A549 (cell line): ENCODE data around the gene POLD2. TPM values are rescaled to one million over a fixed set of nuclear protein-coding genes. Genes with fewer than 3 reads are reported as not detected.
A peak's percentile ranks its signal among the peaks of the same experiment; 100 is the strongest.
"Not testable (repeated sequence)": the region's sequence is repeated elsewhere in the genome, so short reads cannot be mapped to it uniquely, and the experiment has no call there.

ENCODE experiments used
- ATAC-seq, 2 experiments: fragments of 200-7000 bp in 1 of 2; fragments of >200 bp in 1 of 2; cut with Nextera tagmentation in 1 of 2; cut with Tn5 transposase in 1 of 2; 3 replicates each; pipeline versions ENCODE4 v1.8.0 to v1.9.1; 2018 to 2020; ENCODE audit warnings: mild to moderate bottlenecking in 1 of 2, moderate library complexity in 1 of 2
- CTCF ChIA-PET: fragments of 300-600 bp; sonication (Branson Sonifier 250); formaldehyde crosslinking; extraction: SDS; loops from one replicate; lab custom pipeline; 2021; ENCODE audit warnings: antibody characterized with exemption, inconsistent platforms; lab: Yijun Ruan, JAX
- POLR2A ChIA-PET: fragments of 350-600 bp; formaldehyde crosslinking; extraction: SDS; loops from one replicate; lab custom pipeline; 2021; ENCODE audit warnings: antibody characterized with exemption, inconsistent platforms; lab: Yijun Ruan, JAX
- DNase-seq, 2 experiments: peaks; one replicate each; pipeline versions ENCODE4 v3.0.0 to v3.0.0-alpha.2; 2011 to 2016; ENCODE audit warnings: low read depth in 1 of 2, low spot score in 1 of 2
- FAIRE-seq: peaks from 2 replicates; lab custom pipeline; 2011; peaks lifted over from hg19 to GRCh38; lab: Jason Lieb, UNC
- H3K27ac ChIP-seq, 2 experiments: fragments of >200 bp; sonication (Bioruptor Twin); formaldehyde crosslinking; 3 replicates each; pipeline ENCODE4 v1.5.1; 2016 to 2017
- H3K4me1 ChIP-seq: fragments of >200 bp; sonication (Bioruptor Twin); formaldehyde crosslinking; 3 replicates; pipeline ENCODE4 v1.6.1; 2016
- H3K4me2 ChIP-seq: fragments of >200 bp; sonication (Bioruptor Twin); formaldehyde crosslinking; 3 replicates; pipeline ENCODE4 v1.6.1; 2016
- H3K4me3 ChIP-seq: fragments of >200 bp; sonication (Bioruptor Twin); formaldehyde crosslinking; 3 replicates; pipeline ENCODE4 v1.5.1; 2016
- H3K9me3 ChIP-seq: fragments of >200 bp; sonication (Bioruptor Twin); formaldehyde crosslinking; 3 replicates; pipeline ENCODE4 v1.6.1; 2016
- ATOH8 ChIP-seq: fragments of 250-450 bp; sonication (Bioruptor Pico); IDR thresholded peaks from 2 replicates; pipeline ENCODE4 v1.5.0; 2020; ENCODE audit warnings: low read depth, mild to moderate bottlenecking, moderate library complexity
- BCL3 ChIP-seq: fragments of >200 bp; sonication (Bioruptor Twin); formaldehyde crosslinking; IDR thresholded peaks from 3 replicates; pipeline ENCODE4 v1.6.1; 2016
- CEBPB ChIP-seq, 2 experiments: fragments of >200 bp in 1 of 2; sonication (Bioruptor Twin) in 1 of 2; formaldehyde crosslinking in 1 of 2; IDR thresholded peaks; 2 replicates each; pipeline ENCODE4 v1.6.1; 2012 to 2016
- CTCF ChIP-seq: fragments of >200 bp; sonication (Bioruptor Twin); formaldehyde crosslinking; IDR thresholded peaks from 3 replicates; pipeline ENCODE4 v1.5.1; 2016
- EHF ChIP-seq: fragments of 250-450 bp; sonication (Bioruptor Pico); IDR thresholded peaks from 2 replicates; pipeline ENCODE4 v1.5.0; 2020; ENCODE audit warnings: mild to moderate bottlenecking
- ESRRA ChIP-seq: fragments of 150-350 bp; IDR thresholded peaks from 2 replicates; pipeline ENCODE4 v1.6.1; 2014; ENCODE audit warnings: mild to moderate bottlenecking, low read length, borderline replicate concordance
- FOSL2 ChIP-seq, 2 experiments: fragments of 450-650 bp in 1 of 2; fragments of >200 bp in 1 of 2; sonication (Bioruptor Twin) in 1 of 2; formaldehyde crosslinking; IDR thresholded peaks; 2 replicates each; pipeline versions ENCODE4 v1.5.0 to v1.6.1; 2016 to 2020; ENCODE audit warnings: mild to moderate bottlenecking in 1 of 2, moderate library complexity in 1 of 2
- FOXS1 ChIP-seq: fragments of 250-450 bp; sonication (Bioruptor Pico); IDR thresholded peaks from 2 replicates; pipeline ENCODE4 v1.5.0; 2020; ENCODE audit warnings: mild to moderate bottlenecking, moderate library complexity
- GATA3 ChIP-seq: IDR thresholded peaks from 2 replicates; pipeline ENCODE4 v1.6.1; 2012; ENCODE audit warnings: borderline replicate concordance
- HDAC2 ChIP-seq: fragments of 200-600 bp; sonication (generic); IDR thresholded peaks from 2 replicates; pipeline ENCODE4 v1.6.1; 2016
- HMGXB4 ChIP-seq: fragments of 250-450 bp; sonication (Bioruptor Pico); IDR thresholded peaks from 2 replicates; pipeline ENCODE4 v1.5.0; 2021; ENCODE audit warnings: mild to moderate bottlenecking, moderate library complexity, borderline replicate concordance
- HOXB5 ChIP-seq: fragments of 250-450 bp; sonication (Bioruptor Pico); IDR thresholded peaks from 2 replicates; pipeline ENCODE4 v1.5.0; 2020; ENCODE audit warnings: mild to moderate bottlenecking, moderate library complexity
- JUN ChIP-seq, 2 experiments: fragments of >200 bp; sonication (Bioruptor Twin); formaldehyde crosslinking; IDR thresholded peaks; 2 replicates in 1 of 2; 3 replicates in 1 of 2; pipeline ENCODE4 v1.6.1; 2016 to 2017
- JUNB ChIP-seq: fragments of >200 bp; sonication (Bioruptor Twin); formaldehyde crosslinking; IDR thresholded peaks from 2 replicates; pipeline ENCODE4 v1.6.1; 2016
- MYC ChIP-seq: IDR thresholded peaks from 2 replicates; pipeline ENCODE4 v1.6.1; 2012; ENCODE audit warnings: mild to moderate bottlenecking, inconsistent platforms, low read length, improper control_type of control experiment, borderline replicate concordance
- NPAS2 ChIP-seq: fragments of 250-450 bp; sonication (Bioruptor Pico); IDR thresholded peaks from 2 replicates; pipeline ENCODE4 v1.8.0; 2022; ENCODE audit warnings: mild to moderate bottlenecking, moderate library complexity, borderline replicate concordance
- PHF8 ChIP-seq: fragments of 200-600 bp; sonication (generic); IDR thresholded peaks from 2 replicates; pipeline ENCODE4 v1.6.1; 2016; ENCODE audit warnings: low read depth, mild to moderate bottlenecking, antibody characterized with exemption, moderate library complexity, borderline replicate concordance
- POLR2A ChIP-seq: IDR thresholded peaks from 2 replicates; pipeline ENCODE4 v1.6.1; 2012; ENCODE audit warnings: mild to moderate bottlenecking, low read length
- POLR2AphosphoS2 ChIP-seq: conservative IDR thresholded peaks from 2 replicates; pipeline ENCODE4 v1.6.1; 2012; ENCODE audit warnings: low read length, improper control_type of control experiment, inconsistent platforms
- RNF2 ChIP-seq: fragments of 200-600 bp; sonication (generic); IDR thresholded peaks from 2 replicates; pipeline ENCODE4 v1.6.1; 2016; ENCODE audit warnings: low read depth, mild to moderate bottlenecking, antibody characterized with exemption, moderate library complexity, borderline replicate concordance
- SREBF2 ChIP-seq: fragments of 450-650 bp; IDR thresholded peaks from 2 replicates; pipeline ENCODE4 v1.6.1; 2014; ENCODE audit warnings: mild to moderate bottlenecking, moderate library complexity
- TFCP2L1 ChIP-seq: fragments of 250-450 bp; sonication (Bioruptor Pico); IDR thresholded peaks from 2 replicates; pipeline ENCODE4 v1.5.0; 2021; ENCODE audit warnings: mild to moderate bottlenecking
- TP53 ChIP-seq: fragments of 250-450 bp; sonication (Bioruptor Pico); IDR thresholded peaks from 2 replicates; pipeline ENCODE4 v1.5.0; 2021; ENCODE audit warnings: mild to moderate bottlenecking, moderate library complexity
- ZC3H11A ChIP-seq: fragments of 450-650 bp; IDR thresholded peaks from 2 replicates; pipeline ENCODE4 v1.6.1; 2014; ENCODE audit warnings: antibody characterized with exemption, mild to moderate bottlenecking
- ZNF302 ChIP-seq: fragments of 250-450 bp; sonication (Bioruptor Pico); IDR thresholded peaks from 2 replicates; pipeline ENCODE4 v1.9.0; 2021; ENCODE audit warnings: inconsistent platforms, mild to moderate bottlenecking, moderate library complexity
- ZSCAN20 ChIP-seq: fragments of 250-450 bp; sonication (Bioruptor Pico); IDR thresholded peaks from 2 replicates; pipeline ENCODE4 v1.8.0; 2022; ENCODE audit warnings: mild to moderate bottlenecking, moderate library complexity
- WGBS: methylation state at CpG from one replicate; pipeline ENCODE4 v1.1.6; 2017; ENCODE audit errors: missing lambda C conversion rate; 5-methylcytosine and 5-hydroxymethylcytosine counted together
- polyA plus RNA-seq, 4 experiments: library from polyadenylated mRNA; depleted of rRNA in 3 of 4; stranded (reverse); fragments of >200 nt; fragmentation: RNase III in 1 of 4; extraction: RNeasy Plus Mini Kit Qiagen cat#74134 plus additional on column Dnase treatment in 1 of 4; gene quantifications; 2 replicates in 3 of 4; 3 replicates in 1 of 4; pipeline ENCODE4 v1.2.3, GENCODE V29; 2011 to 2017

The POLD2 gene
- polyA plus RNA-seq, 2 of the 4 experiments (the other 2 are of a cell fraction): 126 to 138 TPM

- TF ChIP-seq HMGXB4 (CRISPR knock-in tag) (no peak), GATA3 (no peak)
These were observed 5.6 kb upstream of the POLD2 start (continued) for GRCh38 chr7:44128721-44129582.

- no peak overlapping the region for H3K4me3 ChIP-seq
- TF ChIP-seq ZSCAN20 (CRISPR knock-in tag): no peak
- no peak for TF ChIP-seq TP53 (CRISPR knock-in tag)
- TF ChIP-seq NPAS2 (CRISPR knock-in tag): no peak
- no peak for TF ChIP-seq HDAC2
- TF ChIP-seq ZC3H11A: no peak
- TF ChIP-seq CTCF: no peak
- no peak for TF ChIP-seq TFCP2L1 (CRISPR knock-in tag)
- no peak for TF ChIP-seq JUN (IDR thresholded peaks at IDR 0.05)
- no peak for TF ChIP-seq CEBPB (IDR thresholded peaks at IDR 0.05)
- TF ChIP-seq SREBF2: no peak
- no peak for TF ChIP-seq POLR2A
- TF ChIP-seq, all 56 proteins: peak for 0
- Histone ChIP-seq H3K4me2 (no peak overlapping the region), H3K27ac (no peak overlapping the region), H3K4me1 (peaks cover 9% of the 10 kb centered on the region; the same call in 2 of the 3 replicates), H3K9me3 (no peaks in the 10 kb centered on the region)
- ChIA-PET POLR2A (no interaction called here), CTCF (interaction anchor here (0.8 to 7.1 kb wide), 4 partner anchors 12 to 107 kb away, joined by 3 to 52 read pairs (median 4); no protein-coding TSS in a partner anchor)
- ATAC-seq: no peak
- no peak for FAIRE-seq
- no peak for DNase-seq
These were observed 3.8 kb upstream of the POLD2 start for GRCh38 chr7:44127161-44127560.

GRCh38 chr7:44126574-44126973 is 3.2 kb upstream of the POLD2 start:
- ATAC-seq; H3K27ac ChIP-seq; H3K9me3 ChIP-seq; H3K4me2 ChIP-seq; FAIRE-seq; H3K4me3 ChIP-seq; POLR2A ChIA-PET; DNase-seq; TF ChIP-seq FOSL2 (IDR thresholded peaks at IDR 0.05): not testable (repeated sequence)
- 67% methylated on average over 4 of the region's 4 CpGs for WGBS
- CTCF ChIA-PET: interaction anchor here (0.9 to 7.1 kb wide), 3 partner anchors 21 to 69 kb away, joined by 3 to 52 read pairs (median 5); no protein-coding TSS in a partner anchor
- TF ChIP-seq FOSL2 (CRISPR knock-in tag; IDR thresholded peaks at IDR 0.05): 0 out of 2 replicates have a peak, but pooled peaks have one; percentile 35
- H3K4me1 ChIP-seq: peaks cover 15% of the 10 kb centered on the region

- no peak for ATAC-seq
- no peaks in the 10 kb centered on the region for H3K9me3 ChIP-seq
- POLR2A ChIA-PET: interaction anchor here (0.8 to 0.9 kb wide), 2 partner anchors 76 to 183 kb away, joined by 3 to 4 read pairs; no protein-coding TSS in a partner anchor
- WGBS: 85% methylated on average over 6 of the region's 6 CpGs
- H3K27ac ChIP-seq: no peak overlapping the region
- peak overlapping the region; percentile 100; the same call in 1 of the 3 replicates for H3K4me2 ChIP-seq
- CTCF ChIA-PET: interaction anchor here (1.1 kb wide), 1 partner anchor 116 kb away, joined by 3 read pairs; no protein-coding TSS in a partner anchor
- H3K4me1 ChIP-seq: peaks cover 16% of the 10 kb centered on the region
- DNase-seq: no peak
- no peak for TF ChIP-seq FOXS1 (CRISPR knock-in tag)
- no peak for TF ChIP-seq ZNF302 (CRISPR knock-in tag)
- no peak for TF ChIP-seq EHF (CRISPR knock-in tag)
- TF ChIP-seq SREBF2: no peak
- no peak for TF ChIP-seq MYC
- TF ChIP-seq ATOH8 (CRISPR knock-in tag): no peak
- TF ChIP-seq POLR2AphosphoS2: no peak
- no peak for TF ChIP-seq JUNB
- no peak for TF ChIP-seq BCL3
- no peak for TF ChIP-seq RNF2
- no peak for TF ChIP-seq NPAS2 (CRISPR knock-in tag)
- TF ChIP-seq TP53 (CRISPR knock-in tag): no peak
- TF ChIP-seq PHF8: no peak
- no peak for TF ChIP-seq ESRRA
- no peak for TF ChIP-seq HDAC2
- no peak for TF ChIP-seq HOXB5 (CRISPR knock-in tag)
- H3K4me3 ChIP-seq: no peak overlapping the region
- FAIRE-seq: no peak
These were observed 1.5 kb upstream of the POLD2 start for GRCh38 chr7:44124822-44125202.
